DND-41 (cell line): ENCODE data around the gene TADA2A.

Experiments used
- EZH2 ChIP-seq: IDR thresholded peaks from 3 replicates; pipeline ENCODE4 v1.6.1; 2012; ENCODE audit warnings: borderline replicate concordance, low read depth, mild to moderate bottlenecking, moderate library complexity, low read length, inconsistent platforms; ENCODE audit not compliant: severe bottlenecking
- TF ChIP-seq, protein P1 (sequence below): IDR thresholded peaks from 2 replicates; pipeline ENCODE4 v1.5.1; 2012; ENCODE audit warnings: borderline replicate concordance, low read length, moderate library complexity, mild to moderate bottlenecking; ENCODE audit not compliant: poor library complexity, severe bottlenecking; ENCODE audit errors: extremely low read depth

DNA sequence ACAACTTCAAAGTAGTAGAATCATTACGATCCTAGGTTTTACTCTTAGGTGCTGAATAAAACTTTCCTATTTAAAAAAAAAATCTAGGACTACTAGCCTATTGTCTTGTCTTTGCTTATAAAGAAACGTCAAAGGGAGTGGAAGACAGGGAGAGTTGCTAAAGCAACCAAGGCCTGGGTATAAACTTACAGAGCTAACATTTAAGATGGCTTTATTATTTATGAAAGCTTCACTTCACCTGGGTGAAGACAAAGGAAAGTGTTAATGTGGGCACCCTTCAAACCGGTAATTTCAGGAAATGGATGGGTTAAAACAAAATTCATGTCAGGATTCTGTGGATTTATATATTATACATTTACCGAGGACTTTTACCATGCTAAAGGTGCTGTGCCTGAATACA, 85.5 kb downstream of the TADA2A start:
- TF ChIP-seq, protein P1, sequence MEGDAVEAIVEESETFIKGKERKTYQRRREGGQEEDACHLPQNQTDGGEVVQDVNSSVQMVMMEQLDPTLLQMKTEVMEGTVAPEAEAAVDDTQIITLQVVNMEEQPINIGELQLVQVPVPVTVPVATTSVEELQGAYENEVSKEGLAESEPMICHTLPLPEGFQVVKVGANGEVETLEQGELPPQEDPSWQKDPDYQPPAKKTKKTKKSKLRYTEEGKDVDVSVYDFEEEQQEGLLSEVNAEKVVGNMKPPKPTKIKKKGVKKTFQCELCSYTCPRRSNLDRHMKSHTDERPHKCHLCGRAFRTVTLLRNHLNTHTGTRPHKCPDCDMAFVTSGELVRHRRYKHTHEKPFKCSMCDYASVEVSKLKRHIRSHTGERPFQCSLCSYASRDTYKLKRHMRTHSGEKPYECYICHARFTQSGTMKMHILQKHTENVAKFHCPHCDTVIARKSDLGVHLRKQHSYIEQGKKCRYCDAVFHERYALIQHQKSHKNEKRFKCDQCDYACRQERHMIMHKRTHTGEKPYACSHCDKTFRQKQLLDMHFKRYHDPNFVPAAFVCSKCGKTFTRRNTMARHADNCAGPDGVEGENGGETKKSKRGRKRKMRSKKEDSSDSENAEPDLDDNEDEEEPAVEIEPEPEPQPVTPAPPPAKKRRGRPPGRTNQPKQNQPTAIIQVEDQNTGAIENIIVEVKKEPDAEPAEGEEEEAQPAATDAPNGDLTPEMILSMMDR: no peak
- no peak for TF ChIP-seq EZH2
